Measurements from ENCODE around the gene PPARGC1A. TPM values are rescaled to one million over a fixed set of nuclear protein-coding genes. Genes with fewer than 3 reads are reported as not detected.

The PPARGC1A gene
- total RNA-seq, 3 donors from 2014 or later (not counting 1 experiment from before 2014, with no cell fraction given) = not detected

DNA sequence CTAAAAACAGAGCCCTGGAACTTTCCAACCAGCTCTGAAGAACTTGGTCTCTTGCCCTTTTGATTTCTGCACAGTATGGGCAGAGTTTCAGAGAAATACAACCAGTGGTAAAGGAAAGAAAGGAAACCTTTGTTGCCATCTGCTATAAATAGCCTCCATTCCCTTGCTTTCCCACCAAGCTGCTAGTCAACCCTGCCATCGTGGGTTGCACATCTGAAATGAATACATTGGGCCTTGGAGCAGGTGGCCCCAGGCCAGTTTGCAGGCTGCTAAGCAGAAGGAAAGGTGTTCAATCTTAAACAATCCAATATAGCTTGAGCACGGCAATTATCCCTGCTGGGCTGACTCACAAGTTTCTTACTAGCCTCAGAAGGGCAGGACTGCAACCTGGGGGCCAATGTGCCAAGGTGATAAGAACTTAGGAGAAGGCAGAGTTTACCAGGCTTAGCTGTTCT is 142.5 kb downstream of the PPARGC1A start:
- DNase-seq (no peak), ATAC-seq (no peak)
- Mint-ChIP-seq H3K36me3 (no peaks in the 10 kb centered on the region), H3K9me3 (peaks cover 3 to 7% of the 10 kb centered on the region in 2 donors), H3K27ac (no peak overlapping the region), H3K4me1 (no peaks in the 10 kb centered on the region), H3K27me3 (ENCODE audit: low read depth in 2 of 2) (no peaks in the 10 kb centered on the region), H3K4me3 (no peak overlapping the region)
- Histone ChIP-seq H3K4me3 (ENCODE audit: low read length) (no peak overlapping the region), H3K4me1 (ENCODE audit: control insufficient read depth, insufficient read depth, low read length) (no peaks in the 10 kb centered on the region), H3K27me3 (ENCODE audit: control insufficient read depth, insufficient read depth, low read length) (no peaks in the 10 kb centered on the region), H3K36me3 (ENCODE audit: control insufficient read depth, insufficient read depth, low read length) (no peaks in the 10 kb centered on the region), H3K27ac (ENCODE audit: low read length) (no peak overlapping the region), H3K9me3 (ENCODE audit: control insufficient read depth, insufficient read depth, low read length) (no peaks in the 10 kb centered on the region)
- TF ChIP-seq, protein P1, sequence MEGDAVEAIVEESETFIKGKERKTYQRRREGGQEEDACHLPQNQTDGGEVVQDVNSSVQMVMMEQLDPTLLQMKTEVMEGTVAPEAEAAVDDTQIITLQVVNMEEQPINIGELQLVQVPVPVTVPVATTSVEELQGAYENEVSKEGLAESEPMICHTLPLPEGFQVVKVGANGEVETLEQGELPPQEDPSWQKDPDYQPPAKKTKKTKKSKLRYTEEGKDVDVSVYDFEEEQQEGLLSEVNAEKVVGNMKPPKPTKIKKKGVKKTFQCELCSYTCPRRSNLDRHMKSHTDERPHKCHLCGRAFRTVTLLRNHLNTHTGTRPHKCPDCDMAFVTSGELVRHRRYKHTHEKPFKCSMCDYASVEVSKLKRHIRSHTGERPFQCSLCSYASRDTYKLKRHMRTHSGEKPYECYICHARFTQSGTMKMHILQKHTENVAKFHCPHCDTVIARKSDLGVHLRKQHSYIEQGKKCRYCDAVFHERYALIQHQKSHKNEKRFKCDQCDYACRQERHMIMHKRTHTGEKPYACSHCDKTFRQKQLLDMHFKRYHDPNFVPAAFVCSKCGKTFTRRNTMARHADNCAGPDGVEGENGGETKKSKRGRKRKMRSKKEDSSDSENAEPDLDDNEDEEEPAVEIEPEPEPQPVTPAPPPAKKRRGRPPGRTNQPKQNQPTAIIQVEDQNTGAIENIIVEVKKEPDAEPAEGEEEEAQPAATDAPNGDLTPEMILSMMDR (IDR thresholded peaks at IDR 0.05) = no peak
- 87% methylated on average over 2 of the region's 2 CpGs for WGBS (ENCODE audit: insufficient coverage)
- intact Hi-C loops (cut with micrococcal nuclease) = no loop called here

- no peak for ATAC-seq
- H3K9me3 ChIP-seq (ENCODE audit: control insufficient read depth, insufficient read depth, low read length) = no peaks in the 10 kb centered on the region
- H3K4me1 ChIP-seq (ENCODE audit: control insufficient read depth, insufficient read depth, low read length) = no peaks in the 10 kb centered on the region
- Mint-ChIP-seq H3K4me3 (no peak overlapping the region), H3K9me3 (peaks cover 3 to 5% of the 10 kb centered on the region in 2 donors), H3K27me3 (ENCODE audit: low read depth in 2 of 2) (no peaks in the 10 kb centered on the region), H3K36me3 (no peaks in the 10 kb centered on the region), H3K4me1 (no peaks in the 10 kb centered on the region), H3K27ac (no peak overlapping the region)
- no peak overlapping the region for H3K4me3 ChIP-seq (ENCODE audit: low read length)
- H3K27ac ChIP-seq (ENCODE audit: low read length) = no peak overlapping the region
- H3K27me3 ChIP-seq (ENCODE audit: control insufficient read depth, insufficient read depth, low read length) = no peaks in the 10 kb centered on the region
- DNase-seq = no peak
- no peaks in the 10 kb centered on the region for H3K36me3 ChIP-seq (ENCODE audit: control insufficient read depth, insufficient read depth, low read length)
- TF ChIP-seq, protein P1 (IDR thresholded peaks at IDR 0.05) = no peak
- WGBS (ENCODE audit: insufficient coverage) = 83% methylated on average over 2 of the region's 2 CpGs
- intact Hi-C loops (cut with micrococcal nuclease) = no loop called here
Observed at GRCh38 chr4:23746672-23747071, 143.2 kb downstream of the PPARGC1A start.

DNA sequence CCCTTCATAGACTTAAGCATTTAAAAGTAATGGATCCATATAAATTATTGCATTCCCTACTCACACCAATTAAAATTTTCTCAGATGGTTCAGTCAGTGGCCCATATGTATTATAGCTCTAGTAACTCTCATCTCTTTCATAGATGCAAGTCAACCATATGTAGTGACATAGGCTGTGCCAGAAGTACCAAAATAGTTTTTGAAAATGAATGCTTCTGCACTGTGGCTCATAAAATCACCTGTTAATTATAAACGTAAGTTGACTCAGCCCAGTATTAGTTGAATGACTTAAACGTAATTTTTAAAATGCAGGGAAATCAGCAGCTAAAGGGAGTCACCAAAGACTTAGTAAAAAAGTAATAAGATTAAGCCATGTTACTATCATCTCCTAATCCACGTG is 143.8 kb downstream of the PPARGC1A start:
- Histone ChIP-seq H3K36me3 (ENCODE audit: control insufficient read depth, insufficient read depth, low read length) (no peaks in the 10 kb centered on the region), H3K27ac (ENCODE audit: low read length) (no peak overlapping the region), H3K27me3 (ENCODE audit: control insufficient read depth, insufficient read depth, low read length) (no peaks in the 10 kb centered on the region), H3K4me3 (ENCODE audit: low read length) (no peak overlapping the region), H3K9me3 (ENCODE audit: control insufficient read depth, insufficient read depth, low read length) (no peaks in the 10 kb centered on the region), H3K4me1 (ENCODE audit: control insufficient read depth, insufficient read depth, low read length) (no peaks in the 10 kb centered on the region)
- Mint-ChIP-seq H3K27me3 (ENCODE audit: low read depth in 2 of 2) (no peaks in the 10 kb centered on the region), H3K9me3 (peaks cover 5 to 6% of the 10 kb centered on the region in 2 donors), H3K4me3 (no peak overlapping the region), H3K36me3 (no peaks in the 10 kb centered on the region), H3K27ac (no peak overlapping the region), H3K4me1 (no peaks in the 10 kb centered on the region)
- no peak for DNase-seq
- TF ChIP-seq, protein P1 (IDR thresholded peaks at IDR 0.05) = no peak
- ATAC-seq = no peak
- intact Hi-C loops (cut with micrococcal nuclease) = no loop called here
- 84% methylated on average over 3 of the region's 3 CpGs for WGBS (ENCODE audit: insufficient coverage)

DNA sequence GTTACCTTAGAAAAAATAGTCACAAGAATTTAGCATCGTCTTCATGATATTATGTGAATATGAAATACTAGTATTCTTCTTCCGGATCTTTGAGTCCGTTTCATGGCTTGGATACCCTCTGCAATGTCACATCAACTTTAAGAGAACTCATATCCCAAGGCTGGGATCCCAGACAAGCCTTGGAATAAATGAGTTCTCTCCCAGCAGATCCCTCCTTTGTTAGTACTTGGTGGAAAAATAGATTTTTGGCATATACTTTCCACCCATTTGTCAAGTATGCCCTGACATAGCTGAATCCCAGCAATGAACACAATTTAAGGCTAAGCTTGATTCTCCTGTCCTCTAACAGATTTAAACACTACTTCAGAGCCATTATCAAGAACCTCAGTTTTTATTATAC is 144.5 kb downstream of the PPARGC1A start:
- Histone ChIP-seq H3K27me3 (ENCODE audit: control insufficient read depth, insufficient read depth, low read length) (no peaks in the 10 kb centered on the region), H3K36me3 (ENCODE audit: control insufficient read depth, insufficient read depth, low read length) (no peaks in the 10 kb centered on the region), H3K9me3 (ENCODE audit: control insufficient read depth, insufficient read depth, low read length) (no peaks in the 10 kb centered on the region), H3K4me3 (ENCODE audit: low read length) (no peak overlapping the region), H3K4me1 (ENCODE audit: control insufficient read depth, insufficient read depth, low read length) (no peaks in the 10 kb centered on the region), H3K27ac (ENCODE audit: low read length) (no peak overlapping the region)
- H3K4me1 Mint-ChIP-seq = no peaks in the 10 kb centered on the region
- intact Hi-C loops (cut with micrococcal nuclease) = no loop called here
- no peaks in the 10 kb centered on the region for H3K36me3 Mint-ChIP-seq
- no peaks in the 10 kb centered on the region for H3K27me3 Mint-ChIP-seq (ENCODE audit: low read depth in 2 of 2)
- WGBS (ENCODE audit: insufficient coverage) = 100% methylated on average over 1 of the region's 3 CpGs
- no peak for ATAC-seq
- no peak overlapping the region for H3K27ac Mint-ChIP-seq
- H3K4me3 Mint-ChIP-seq = no peak overlapping the region
- TF ChIP-seq, protein P1 (IDR thresholded peaks at IDR 0.05) = no peak
- DNase-seq = no peak
- H3K9me3 Mint-ChIP-seq = peaks cover 5 to 9% of the 10 kb centered on the region in 2 donors
